Panc1 (cell line): ENCODE data around the gene TDO2. TPM values are rescaled to one million over a fixed set of nuclear protein-coding genes. Genes with fewer than 3 reads are reported as not detected.

Source experiments
- ATAC-seq: fragments of 200-7000 bp; cut with Tn5 transposase; 2 replicates; pipeline ENCODE4 v1.9.1; 2020; ENCODE audit warnings: mild to moderate bottlenecking, moderate library complexity
- BruUV-seq: library from RNA; stranded (reverse); fragments of 400-500 nt; replicated peaks from 2 replicates; lab custom pipeline; 2021; lab: Mats Ljungman, UMichigan
- CTCF ChIA-PET: fragments of 300-600 bp; sonication (Branson Sonifier 250); formaldehyde crosslinking; loops from one replicate; lab custom pipeline; 2022; ENCODE audit warnings: antibody characterized with exemption; lab: Charles Lee
- POLR2A ChIA-PET: fragments of 300-600 bp; sonication (Branson Sonifier 250); formaldehyde crosslinking; loops from one replicate; lab custom pipeline; 2022; ENCODE audit warnings: antibody characterized with exemption; lab: Charles Lee
- DNase-seq: peaks from one replicate; pipeline ENCODE4 v3.0.0-alpha.2; 2010; ENCODE audit warnings: low read depth, low spot score
- H3K27ac ChIP-seq: 2 replicates; pipeline ENCODE4 v1.5.1; 2011; ENCODE audit warnings: mild to moderate bottlenecking, low read length, inconsistent platforms
- H3K27me3 ChIP-seq: fragments of 200-500 bp; sonication (Bioruptor generic); 2 replicates; pipeline ENCODE4 v1.6.0; 2014; ENCODE audit warnings: low read length, inconsistent platforms; ENCODE audit not compliant: control insufficient read depth, insufficient read depth
- H3K36me3 ChIP-seq: fragments of 200-500 bp; sonication (Bioruptor generic); 2 replicates; pipeline ENCODE4 v1.5.1; 2014; ENCODE audit warnings: inconsistent platforms, mild to moderate bottlenecking, low read length, moderate library complexity; ENCODE audit not compliant: control insufficient read depth, insufficient read depth
- H3K4me1 ChIP-seq: 2 replicates; pipeline ENCODE4 v1.5.1; 2011; ENCODE audit warnings: inconsistent platforms, mild to moderate bottlenecking, low read length, moderate library complexity; ENCODE audit not compliant: control insufficient read depth, insufficient read depth
- H3K4me3 ChIP-seq, 2 experiments: 2 replicates each; pipeline ENCODE4 v1.5.1; 2011 to 2012; ENCODE audit warnings: low read depth in 2 of 2, low read length in 2 of 2, mild to moderate bottlenecking in 2 of 2, inconsistent platforms in 1 of 2, moderate library complexity in 1 of 2
- H3K9me3 ChIP-seq: fragments of 200-500 bp; sonication (Bioruptor generic); 2 replicates; pipeline ENCODE4 v1.5.1; 2014; ENCODE audit warnings: low read depth, mild to moderate bottlenecking, inconsistent platforms, low read length, moderate library complexity; ENCODE audit not compliant: control insufficient read depth, insufficient read depth
- CTCF ChIP-seq: fragments of 450-650 bp; IDR thresholded peaks from 2 replicates; pipeline ENCODE4 v1.5.1; 2017; ENCODE audit warnings: mild to moderate bottlenecking
- POLR2AphosphoS5 ChIP-seq: IDR thresholded peaks from 2 replicates; pipeline ENCODE4 v1.6.1; 2012; ENCODE audit warnings: mild to moderate bottlenecking, low read depth, low read length, moderate library complexity
- REST ChIP-seq, 2 experiments: IDR thresholded peaks; 2 replicates each; pipeline ENCODE4 v1.6.1; 2011 to 2012; ENCODE audit warnings: low read depth in 2 of 2, control low read depth in 1 of 2, low read length in 1 of 2, mild to moderate bottlenecking in 1 of 2, moderate library complexity in 1 of 2; ENCODE audit not compliant: insufficient read depth in 1 of 2
- SIN3A ChIP-seq: IDR thresholded peaks from 2 replicates; pipeline ENCODE4 v1.6.1; 2012; ENCODE audit warnings: low read depth, mild to moderate bottlenecking, low read length, moderate library complexity, borderline replicate concordance; ENCODE audit not compliant: insufficient read depth
- TCF7L2 ChIP-seq: IDR thresholded peaks from 2 replicates; pipeline ENCODE4 v1.6.1; 2011; ENCODE audit warnings: mild to moderate bottlenecking, low read depth, low read length, inconsistent platforms
- in situ Hi-C: cut with HindIII; loops from 2 replicates; pipeline ENCODE4 v1.10.0; 2016; ENCODE audit warnings: low sequenced_read_pairs, low pct_unique_long_range_greater_than_20kb
- intact Hi-C: fragments of 100-400 bp; cut with micrococcal nuclease; formaldehyde crosslinking; loops from one replicate; pipeline ENCODE4 v1.10.0; 2022; ENCODE audit not compliant: unreplicated experiment
- total RNA-seq: library from RNA; stranded (reverse); gene quantifications from one replicate; pipeline ENCODE4 v1.2.1, GENCODE V29; 2021; ENCODE audit not compliant: unreplicated experiment

The TDO2 gene
- total RNA-seq, 1 experiment from 2014 or later = 0.13 TPM

- intact Hi-C loops (no loop called here), in situ Hi-C loops (no loop called here)
- ChIA-PET POLR2A (no interaction called here), CTCF (no interaction called here)
- Histone ChIP-seq H3K9me3 (no peaks in the 10 kb centered on the region), H3K27me3 (no peaks in the 10 kb centered on the region), H3K36me3 (no peaks in the 10 kb centered on the region), H3K4me1 (no peaks in the 10 kb centered on the region), H3K4me3 (no peak overlapping the region), H3K27ac (no peak overlapping the region)
- no peak for TF ChIP-seq POLR2AphosphoS5
- TF ChIP-seq TCF7L2 = no peak
- TF ChIP-seq SIN3A = no peak
- no peak for TF ChIP-seq REST (IDR thresholded peaks at IDR 0.05; ENCODE audit: insufficient read depth in 1 of 2, low read depth in 2 of 2, low read length in 1 of 2)
- TF ChIP-seq CTCF = no peak
- DNase-seq (no peak), ATAC-seq (no peak)
- BruUV-seq = no TSS peak
These were observed 17.8 kb upstream of the TDO2 start for GRCh38 chr4:155885666-155886065.

- intact Hi-C loops = no loop called here
- Histone ChIP-seq H3K4me3 (no peak overlapping the region), H3K36me3 (no peaks in the 10 kb centered on the region), H3K27ac (no peak overlapping the region), H3K9me3 (no peaks in the 10 kb centered on the region), H3K27me3 (no peaks in the 10 kb centered on the region), H3K4me1 (no peaks in the 10 kb centered on the region)
- TF ChIP-seq SIN3A (no peak), CTCF (no peak), TCF7L2 (no peak), REST (IDR thresholded peaks at IDR 0.05; ENCODE audit: insufficient read depth in 1 of 2, low read depth in 2 of 2, low read length in 1 of 2) (no peak), POLR2AphosphoS5 (no peak)
- in situ Hi-C loops = no loop called here
- no peak for DNase-seq
- ChIA-PET CTCF (no interaction called here), POLR2A (no interaction called here)
- ATAC-seq = no peak
- BruUV-seq = no TSS peak
These were observed 16.5 kb upstream of the TDO2 start for GRCh38 chr4:155887045-155887444.
